Right lobe of liver (tissue), 6 donors: ENCODE results near the gene POLR3H. TPM values are rescaled to one million over a fixed set of nuclear protein-coding genes. Genes with fewer than 3 reads are reported as not detected.
A peak's percentile ranks its signal among the peaks of the same experiment; 100 is the strongest.

Experiments used
- ATAC-seq, 4 donors: fragments of 200-7000 bp; cut with Tn5 transposase; one replicate each; pipeline ENCODE4 v1.9.1; 2020; ENCODE audit warnings: mild to moderate bottlenecking in 4 of 4, moderate library complexity in 4 of 4
- DNase-seq, 3 donors: peaks; one replicate each; pipeline ENCODE4 v3.0.0-alpha.2; 2020
- H3K27ac ChIP-seq, 3 donors: fragments of 200-600 bp; one replicate each; pipeline ENCODE4 v1.8.0; 2022
- H3K27me3 ChIP-seq, 2 donors: fragments of 200-600 bp; one replicate each; pipeline ENCODE4 v1.8.0; 2022
- H3K36me3 ChIP-seq, 4 donors: fragments of 200-600 bp; sonication (generic) in 1 of 4; one replicate each; pipeline versions ENCODE4 v1.5.1 to v1.8.0; 2017 to 2022; ENCODE audit warnings: control low read depth in 1 of 4
- H3K4me1 ChIP-seq, 4 donors: fragments of 200-600 bp; sonication (generic) in 1 of 4; one replicate each; pipeline versions ENCODE4 v1.5.1 to v1.8.0; 2017 to 2022; ENCODE audit warnings: control low read depth in 1 of 4
- H3K4me3 ChIP-seq, 3 donors: fragments of 200-600 bp; one replicate each; pipeline ENCODE4 v1.8.0; 2022
- H3K9me3 ChIP-seq, 4 donors: fragments of 200-600 bp; sonication (generic) in 1 of 4; one replicate each; pipeline versions ENCODE4 v1.5.1 to v1.8.0; 2017 to 2022; ENCODE audit warnings: control low read depth in 1 of 4
- POLR2A ChIP-seq: fragments of 450-650 bp; IDR thresholded peaks from one replicate; pipeline ENCODE4 v1.6.1; 2017; ENCODE audit warnings: antibody characterized with exemption, mild to moderate bottlenecking
- WGBS: methylation state at CpG from one replicate; pipeline ENCODE4 v1.1.6; 2018; ENCODE audit warnings: low coverage, low lambda C conversion rate; ENCODE audit not compliant: insufficient coverage; ENCODE audit errors: missing lambda C conversion rate; 5-methylcytosine and 5-hydroxymethylcytosine counted together
- intact Hi-C, 2 donors: fragments of 100-400 bp; cut with DNase I; formaldehyde crosslinking; loops; one replicate each; pipeline versions ENCODE4 v1.11.2 to v1.14.1; 2022
- total RNA-seq, 6 experiments: library from RNA; depleted of rRNA in 2 of 6; stranded (reverse); fragments of >200 nt in 2 of 6; fragmentation: NEBNext Ultra II Directional in 3 of 6; extraction: Animal tissue kit (Norgen Biotek cat#: 25700) in 3 of 6; gene quantifications; one replicate each; pipeline versions ENCODE4 v1.1.0 to v1.2.4, GENCODE V29; 2016 to 2023
- TF ChIP-seq, protein P1 (sequence below), 4 donors: fragments of 200-600 bp in 3 of 4; fragments of 450-650 bp in 1 of 4; IDR thresholded peaks; one replicate each; pipeline versions ENCODE4 v1.5.1 to v1.8.0; 2016 to 2022; ENCODE audit warnings: antibody characterized with exemption in 4 of 4, mild to moderate bottlenecking in 2 of 4
- donor health status: DM: no; HTN: yes; CAD: no.
- donor health status: DM: no; HTN: no; CAD: no.
- donor health status: DM: no; HTN: no; CAD: no.
- donor health status: DM: no; HTN: yes; CAD: no.
- donor health status: DM: no; HTN: yes; CAD: no.

The POLR3H gene
- total RNA-seq, 6 experiments from 2014 or later, result 9.5 to 23.0 (median 18.0) TPM

DNA sequence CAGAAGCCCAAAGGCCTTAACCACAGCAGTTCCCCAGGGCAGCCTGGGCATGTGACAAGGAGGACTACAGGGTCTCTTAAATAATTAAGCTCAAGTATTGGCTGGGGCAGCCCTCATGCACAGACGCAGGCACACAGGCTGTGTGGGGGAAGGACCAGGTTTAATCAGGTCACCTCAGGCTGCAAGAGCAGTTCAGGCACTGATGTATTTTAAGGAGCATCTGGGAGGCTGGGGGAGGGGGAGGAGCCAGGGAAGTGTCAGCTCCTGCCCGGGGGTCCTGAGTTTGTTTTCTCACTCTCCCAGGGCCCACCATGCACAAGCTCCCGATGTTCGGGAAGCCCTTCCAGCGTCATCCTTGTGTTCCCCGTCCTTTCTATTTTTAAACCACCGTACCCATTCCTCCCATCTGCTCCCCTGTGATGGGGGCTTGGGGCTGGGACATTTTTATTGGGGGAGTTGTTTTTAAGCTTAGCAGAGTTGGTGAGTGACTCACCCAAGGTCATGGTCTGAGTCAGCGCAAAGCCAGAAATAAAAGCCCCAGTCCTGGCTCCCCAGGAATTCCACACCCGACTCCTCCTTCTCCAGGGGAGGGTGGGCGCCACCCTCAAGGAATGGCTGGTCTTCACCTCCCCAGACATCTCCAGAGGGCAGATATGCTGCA lies 18.9 kb upstream of the POLR3H start:
- ATAC-seq (no peak), DNase-seq (no peak)
- Histone ChIP-seq H3K4me3 (no peak overlapping the region), H3K9me3 (no peaks in the 10 kb centered on the region), H3K36me3 (no peaks in the 10 kb centered on the region), H3K27ac (no peak overlapping the region), H3K4me1 (peaks cover 0 to 5% (median 0%) of the 10 kb centered on the region in 4 donors), H3K27me3 (no peaks in the 10 kb centered on the region)
- intact Hi-C loops, result no loop called here
- TF ChIP-seq, protein P1, sequence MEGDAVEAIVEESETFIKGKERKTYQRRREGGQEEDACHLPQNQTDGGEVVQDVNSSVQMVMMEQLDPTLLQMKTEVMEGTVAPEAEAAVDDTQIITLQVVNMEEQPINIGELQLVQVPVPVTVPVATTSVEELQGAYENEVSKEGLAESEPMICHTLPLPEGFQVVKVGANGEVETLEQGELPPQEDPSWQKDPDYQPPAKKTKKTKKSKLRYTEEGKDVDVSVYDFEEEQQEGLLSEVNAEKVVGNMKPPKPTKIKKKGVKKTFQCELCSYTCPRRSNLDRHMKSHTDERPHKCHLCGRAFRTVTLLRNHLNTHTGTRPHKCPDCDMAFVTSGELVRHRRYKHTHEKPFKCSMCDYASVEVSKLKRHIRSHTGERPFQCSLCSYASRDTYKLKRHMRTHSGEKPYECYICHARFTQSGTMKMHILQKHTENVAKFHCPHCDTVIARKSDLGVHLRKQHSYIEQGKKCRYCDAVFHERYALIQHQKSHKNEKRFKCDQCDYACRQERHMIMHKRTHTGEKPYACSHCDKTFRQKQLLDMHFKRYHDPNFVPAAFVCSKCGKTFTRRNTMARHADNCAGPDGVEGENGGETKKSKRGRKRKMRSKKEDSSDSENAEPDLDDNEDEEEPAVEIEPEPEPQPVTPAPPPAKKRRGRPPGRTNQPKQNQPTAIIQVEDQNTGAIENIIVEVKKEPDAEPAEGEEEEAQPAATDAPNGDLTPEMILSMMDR (IDR thresholded peaks at IDR 0.05), result no peak
- no peak for TF ChIP-seq POLR2A
- 59% methylated on average over 7 of the region's 10 CpGs for WGBS

DNA sequence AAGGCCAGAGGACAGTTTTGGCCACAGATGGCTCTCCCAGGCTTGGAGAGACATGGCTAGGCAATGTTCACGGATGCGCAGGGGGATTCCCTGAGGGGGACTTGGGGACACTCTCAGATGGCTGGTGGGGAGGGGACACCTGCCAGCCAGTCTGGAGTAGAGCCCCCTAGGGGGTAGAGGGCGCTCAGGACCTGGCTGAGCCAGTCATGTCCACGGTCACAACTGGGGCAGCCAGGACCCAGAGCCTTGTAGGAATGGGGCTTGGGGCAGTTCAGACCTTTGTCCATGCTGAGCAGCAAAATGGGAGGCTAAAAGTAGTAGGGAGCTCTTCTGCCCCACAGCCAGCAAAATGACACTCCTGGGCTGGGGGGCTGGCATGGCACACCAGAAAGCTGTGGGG lies 18.2 kb upstream of the POLR3H start:
- intact Hi-C loops, result no loop called here
- WGBS, result 80% methylated on average over 1 of the region's 4 CpGs
- peaks cover 0 to 9% (median 0%) of the 10 kb centered on the region in 4 donors for H3K4me1 ChIP-seq

DNA sequence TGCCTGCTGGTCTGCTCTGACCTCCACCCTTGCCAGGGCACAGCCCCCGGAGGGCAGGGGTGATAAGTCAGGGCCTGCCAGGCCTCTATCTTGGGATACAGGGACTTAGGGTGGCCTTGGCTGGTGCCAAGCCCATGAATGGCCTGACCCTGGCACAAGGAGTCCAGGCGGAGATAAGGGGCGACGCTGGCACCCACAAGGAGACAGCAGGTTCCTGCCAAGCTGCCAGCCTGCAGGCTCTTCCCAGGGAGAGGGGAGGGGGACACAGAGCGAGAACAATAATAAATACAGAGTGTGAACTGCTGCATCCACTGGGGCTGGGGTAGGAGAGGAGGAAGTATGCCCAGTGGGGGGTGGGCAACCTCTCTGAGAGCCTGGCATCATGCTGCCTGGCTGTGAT lies 17.5 kb upstream of the POLR3H start:
- intact Hi-C loops, result no loop called here
- Histone ChIP-seq H3K4me3 (peak overlapping the region in 1 of 3 donors; percentile 44), H3K9me3 (no peaks in the 10 kb centered on the region), H3K4me1 (peaks cover 0 to 16% (median 3%) of the 10 kb centered on the region in 4 donors), H3K27ac (peak overlapping the region in 1 of 3 donors; percentile 33), H3K27me3 (no peaks in the 10 kb centered on the region), H3K36me3 (no peaks in the 10 kb centered on the region)
- ATAC-seq (no peak), DNase-seq (no peak)
- WGBS, result no CpG with 5 or more reads among the region's 5 CpGs
- TF ChIP-seq, protein P1 (IDR thresholded peaks at IDR 0.05), result no peak
- no peak for TF ChIP-seq POLR2A

More for the DNA sequence above, 18.2 kb upstream of the POLR3H start:
- H3K27ac ChIP-seq, result no peak overlapping the region
- H3K27me3 ChIP-seq, result no peaks in the 10 kb centered on the region
- TF ChIP-seq, protein P1 (IDR thresholded peaks at IDR 0.05), result no peak
- no peak for TF ChIP-seq POLR2A
- ATAC-seq (no peak), DNase-seq (no peak)
- H3K4me3 ChIP-seq, result no peak overlapping the region
- no peaks in the 10 kb centered on the region for H3K36me3 ChIP-seq
- no peaks in the 10 kb centered on the region for H3K9me3 ChIP-seq

DNA sequence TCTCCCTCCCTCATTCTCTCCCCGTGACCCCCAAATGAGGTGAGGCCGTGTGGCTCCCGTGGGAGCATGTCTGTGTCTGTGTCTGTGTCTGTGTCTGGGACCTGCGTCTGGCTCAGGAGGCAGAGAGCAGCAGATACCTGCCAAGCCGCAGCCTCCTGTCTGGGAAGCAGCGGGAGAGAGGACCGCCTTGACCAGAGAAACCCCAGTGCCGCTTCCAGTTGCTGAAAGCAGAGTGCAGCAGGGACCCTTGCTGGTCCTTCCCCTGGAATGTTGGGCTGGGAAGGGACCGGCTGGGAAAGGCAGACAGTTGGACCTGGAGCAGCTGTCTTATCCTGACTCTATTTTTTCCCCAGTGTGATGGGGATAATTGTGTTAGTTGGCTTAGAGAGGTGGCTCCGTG lies 17.1 kb upstream of the POLR3H start:
- no peaks in the 10 kb centered on the region for H3K36me3 ChIP-seq

More for the DNA sequence above, 17.1 kb upstream of the POLR3H start:
- Histone ChIP-seq H3K9me3 (no peaks in the 10 kb centered on the region), H3K4me1 (peaks cover 0 to 19% (median 3%) of the 10 kb centered on the region in 4 donors), H3K4me3 (peak overlapping the region in 1 of 3 donors; percentile 44), H3K27ac (peak overlapping the region in 1 of 3 donors; percentile 33), H3K27me3 (no peaks in the 10 kb centered on the region)
- TF ChIP-seq POLR2A, result no peak
- TF ChIP-seq, protein P1 (IDR thresholded peaks at IDR 0.05), result no peak
- WGBS, result 56% methylated on average over 5 of the region's 10 CpGs
- intact Hi-C loops, result no loop called here
- ATAC-seq, result no peak
- DNase-seq, result no peak
